OCI-LY7 (cell line): ENCODE data around the gene PEMT. TPM values are rescaled to one million over a fixed set of nuclear protein-coding genes. Genes with fewer than 3 reads are reported as not detected.

Experiments used
- BruUV-seq: library from RNA; stranded (reverse); fragments of 400-500 nt; replicated peaks from 2 replicates; lab custom pipeline; 2021; lab: Mats Ljungman, UMichigan
- CTCF ChIA-PET: fragments of 300-600 bp; sonication (Branson Sonifier 250); formaldehyde crosslinking; loops from one replicate; lab custom pipeline; 2022; ENCODE audit warnings: antibody characterized with exemption; ENCODE audit not compliant: unreplicated experiment; lab: Charles Lee
- POLR2A ChIA-PET: fragments of 300-600 bp; sonication (Branson Sonifier 250); formaldehyde crosslinking; loops from one replicate; lab custom pipeline; 2022; ENCODE audit warnings: antibody characterized with exemption; lab: Charles Lee
- DNase-seq: peaks from one replicate; pipeline ENCODE4 v3.0.0-alpha.2; 2015; ENCODE audit warnings: low spot score
- H2AFZ ChIP-seq: fragments of 200-600 bp; sonication (generic), shearing (Covaris generic); 2 replicates; pipeline ENCODE4 v1.6.1; 2014; ENCODE audit warnings: mild to moderate bottlenecking, antibody characterized with exemption, low read length, moderate library complexity
- H3K27ac ChIP-seq: fragments of 200-600 bp; sonication (generic); 2 replicates; pipeline ENCODE4 v1.5.1; 2014; ENCODE audit warnings: mixed run types, low read depth, mild to moderate bottlenecking, moderate library complexity, low read length, inconsistent platforms; ENCODE audit not compliant: poor library complexity, severe bottlenecking
- H3K36me3 ChIP-seq: fragments of 200-600 bp; sonication (generic); 2 replicates; pipeline ENCODE4 v1.6.1; 2014; ENCODE audit warnings: mild to moderate bottlenecking, antibody characterized with exemption, low read length, moderate library complexity, mixed read lengths; ENCODE audit not compliant: insufficient read depth
- H3K4me1 ChIP-seq: fragments of 200-600 bp; sonication (generic); 2 replicates; pipeline ENCODE4 v1.5.1; 2014; ENCODE audit warnings: mild to moderate bottlenecking, low read length; ENCODE audit not compliant: insufficient read depth, poor library complexity, severe bottlenecking
- H3K4me2 ChIP-seq: fragments of 200-600 bp; sonication (generic); 2 replicates; pipeline ENCODE4 v1.6.1; 2014; ENCODE audit warnings: mild to moderate bottlenecking, low read length
- H3K4me3 ChIP-seq: fragments of 200-600 bp; sonication (generic); 2 replicates; pipeline ENCODE4 v1.5.1; 2014; ENCODE audit warnings: mild to moderate bottlenecking, low read depth, low read length; ENCODE audit not compliant: poor library complexity, severe bottlenecking
- H3K79me2 ChIP-seq: fragments of 200-600 bp; sonication (generic); 2 replicates; pipeline ENCODE4 v1.6.1; 2016; ENCODE audit warnings: low read depth, mild to moderate bottlenecking, low read length, moderate library complexity, mixed read lengths; ENCODE audit not compliant: insufficient read depth
- H3K9me2 ChIP-seq: fragments of 200-600 bp; sonication (generic); 2 replicates; pipeline ENCODE4 v1.6.1; 2016; ENCODE audit warnings: mild to moderate bottlenecking, low read length, mixed read lengths; ENCODE audit not compliant: insufficient read depth
- H3K9me3 ChIP-seq: fragments of 200-600 bp; sonication (generic); 2 replicates; pipeline ENCODE4 v1.6.1; 2014; ENCODE audit warnings: mild to moderate bottlenecking, mixed run types, low read length, mixed read lengths
- H4K20me1 ChIP-seq: fragments of 200-600 bp; sonication (generic); 2 replicates; pipeline ENCODE4 v1.6.1; 2014; ENCODE audit warnings: mild to moderate bottlenecking, antibody characterized with exemption, low read length, moderate library complexity, mixed read lengths; ENCODE audit not compliant: insufficient read depth
- CTCF ChIP-seq: fragments of 200-600 bp; sonication (generic); conservative IDR thresholded peaks from 2 replicates; pipeline ENCODE4 v1.5.1; 2014; ENCODE audit warnings: mild to moderate bottlenecking, antibody characterized with exemption, low read length, moderate library complexity, mixed read lengths
- EZH2phosphoT487 ChIP-seq: fragments of 200-600 bp; sonication (generic); IDR thresholded peaks from 2 replicates; pipeline ENCODE4 v1.6.1; 2018; ENCODE audit warnings: low read depth, borderline replicate concordance, mild to moderate bottlenecking, mixed run types, antibody characterized with exemption, low read length, moderate library complexity, mixed read lengths
- intact Hi-C: fragments of 100-400 bp; cut with micrococcal nuclease; formaldehyde crosslinking; loops from one replicate; pipeline ENCODE4 v1.10.0; 2022; ENCODE audit not compliant: unreplicated experiment
- total RNA-seq, 2 experiments: library from RNA; depleted of rRNA in 1 of 2; stranded (reverse); fragments of >200 nt in 1 of 2; shearing (Covaris generic) in 1 of 2; gene quantifications; 2 replicates each; pipeline ENCODE4 v1.2.3, GENCODE V29; 2014 to 2022

Gene PEMT
- total RNA-seq, 2 experiments from 2014 or later, result 27.3 to 53.5 TPM

DNA sequence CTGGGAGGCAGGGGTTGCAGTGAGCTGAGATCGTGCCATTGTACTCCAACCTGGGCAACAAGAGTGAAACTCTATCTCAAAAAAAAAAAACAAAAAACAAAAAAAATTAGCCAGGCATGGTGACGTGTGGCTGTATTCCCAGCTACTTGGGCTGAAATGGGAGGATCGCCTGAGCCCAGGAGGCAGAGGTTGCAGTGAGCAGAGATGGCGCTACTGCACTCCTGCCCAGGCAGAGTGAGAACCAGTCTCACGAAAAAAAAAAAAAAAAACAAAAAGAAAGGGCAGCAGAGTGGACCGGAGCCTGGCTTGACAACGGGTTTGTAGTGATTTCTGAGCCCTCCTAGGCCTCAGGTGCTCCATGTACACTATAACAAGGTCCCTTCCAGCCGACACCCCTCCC is 33.1 kb downstream of the PEMT start:
- no peak overlapping the region for H3K27ac ChIP-seq
- H3K4me2 ChIP-seq, result no peak overlapping the region
- intact Hi-C loops, result no loop called here
- BruUV-seq, result no TSS peak
- H3K4me1 ChIP-seq, result no peaks in the 10 kb centered on the region
- no peaks in the 10 kb centered on the region; the same call in 1 of the 2 replicates for H4K20me1 ChIP-seq
- H3K79me2 ChIP-seq, result no peaks in the 10 kb centered on the region
- ChIA-PET POLR2A (interaction anchor here (0.7 to 1.1 kb wide), 2 partner anchors 33 to 492 kb away, joined by 3 to 6 read pairs; partner anchors contain the start of gene PEMT), CTCF (no interaction called here)
- H3K9me2 ChIP-seq, result no peaks in the 10 kb centered on the region
- H2AFZ ChIP-seq, result no peak overlapping the region
- H3K36me3 ChIP-seq, result no peaks in the 10 kb centered on the region
- H3K9me3 ChIP-seq, result no peaks in the 10 kb centered on the region
- no peak overlapping the region for H3K4me3 ChIP-seq
- no peak for TF ChIP-seq EZH2phosphoT487
- no peak for TF ChIP-seq CTCF
- no peak for DNase-seq

DNA sequence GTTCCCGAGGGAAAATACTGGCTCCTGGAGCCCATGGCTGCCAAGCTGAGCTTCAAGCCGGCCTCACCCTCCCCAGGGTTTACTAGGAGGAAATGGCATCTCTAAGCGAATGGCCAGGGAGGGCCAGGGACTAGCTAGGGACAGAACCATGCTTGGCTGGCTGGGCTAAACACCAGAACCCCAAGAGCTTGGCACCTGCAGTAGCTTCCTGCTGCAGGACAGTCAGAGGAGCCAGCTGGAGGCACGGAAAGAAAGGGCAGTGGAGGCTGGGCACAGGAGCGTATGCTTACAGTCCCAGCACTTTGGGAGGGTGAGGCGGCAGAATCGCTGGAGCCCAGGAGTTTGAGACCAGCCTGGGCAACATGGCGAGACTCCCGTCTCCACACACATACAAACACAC is 33.7 kb downstream of the PEMT start:
- no peak overlapping the region for H2AFZ ChIP-seq
- no peak for DNase-seq
- BruUV-seq, result no TSS peak
- ChIA-PET CTCF (no interaction called here), POLR2A (interaction anchor here (0.7 to 1.1 kb wide), 2 partner anchors 34 to 491 kb away, joined by 3 to 6 read pairs; partner anchors contain the start of gene PEMT)
- H4K20me1 ChIP-seq, result no peaks in the 10 kb centered on the region; the same call in 1 of the 2 replicates
- no peak overlapping the region for H3K4me3 ChIP-seq
- H3K36me3 ChIP-seq, result no peaks in the 10 kb centered on the region
- no peaks in the 10 kb centered on the region for H3K9me3 ChIP-seq
- no peaks in the 10 kb centered on the region for H3K79me2 ChIP-seq
- TF ChIP-seq EZH2phosphoT487 (no peak), CTCF (no peak)
- no peaks in the 10 kb centered on the region for H3K9me2 ChIP-seq
- intact Hi-C loops, result no loop called here
- no peak overlapping the region for H3K27ac ChIP-seq
- no peaks in the 10 kb centered on the region for H3K4me1 ChIP-seq
- H3K4me2 ChIP-seq, result no peak overlapping the region

- Histone ChIP-seq H3K4me2 (no peak overlapping the region), H3K36me3 (no peaks in the 10 kb centered on the region), H3K79me2 (no peaks in the 10 kb centered on the region), H3K4me3 (no peak overlapping the region), H2AFZ (no peak overlapping the region), H3K27ac (no peak overlapping the region), H4K20me1 (no peaks in the 10 kb centered on the region; the same call in 1 of the 2 replicates), H3K4me1 (no peaks in the 10 kb centered on the region), H3K9me2 (no peaks in the 10 kb centered on the region), H3K9me3 (no peaks in the 10 kb centered on the region)
- POLR2A ChIA-PET, result no interaction called here
- no TSS peak for BruUV-seq
- CTCF ChIA-PET, result no interaction called here
- no peak for TF ChIP-seq CTCF
- TF ChIP-seq EZH2phosphoT487, result no peak
- DNase-seq, result no peak
- intact Hi-C loops, result no loop called here
Measured at GRCh38 chr17:17556671-17557070, 34.8 kb downstream of the PEMT start.
